ENCODE measurements around the gene GRIK4. TPM values are rescaled to one million over a fixed set of nuclear protein-coding genes. Genes with fewer than 3 reads are reported as not detected.

The GRIK4 gene
- total RNA-seq, 3 donors from 2014 or later (not counting 1 experiment from before 2014, with no cell fraction given): 2.2 to 32.3 (median 21.9) TPM

- no peaks in the 10 kb centered on the region for H3K4me1 ChIP-seq (ENCODE audit: control insufficient read depth, insufficient read depth, low read length)
- H3K4me1 Mint-ChIP-seq: peaks cover 17 to 50% of the 10 kb centered on the region in 2 donors
- no peak for ATAC-seq
- H3K36me3 Mint-ChIP-seq: no peaks in the 10 kb centered on the region
- no peak for DNase-seq
- peaks cover 0 to 3% of the 10 kb centered on the region in 2 donors for H3K27me3 Mint-ChIP-seq (ENCODE audit: low read depth in 2 of 2)
- H3K9me3 ChIP-seq (ENCODE audit: control insufficient read depth, insufficient read depth, low read length): no peaks in the 10 kb centered on the region
- peak overlapping the region in 1 of 2 donors; percentile 48 for H3K27ac Mint-ChIP-seq
- TF ChIP-seq CTCF (IDR thresholded peaks at IDR 0.05): no peak
- no peaks in the 10 kb centered on the region for H3K27me3 ChIP-seq (ENCODE audit: control insufficient read depth, insufficient read depth, low read length)
- H3K27ac ChIP-seq (ENCODE audit: low read length): no peak overlapping the region
- no peaks in the 10 kb centered on the region for H3K9me3 Mint-ChIP-seq
- intact Hi-C loops (cut with micrococcal nuclease): no loop called here
- H3K36me3 ChIP-seq (ENCODE audit: control insufficient read depth, insufficient read depth, low read length): no peaks in the 10 kb centered on the region
- no peak overlapping the region for H3K4me3 ChIP-seq (ENCODE audit: low read length)
- no peak overlapping the region for H3K4me3 Mint-ChIP-seq
- 93% methylated on average over 7 of the region's 8 CpGs for WGBS (ENCODE audit: insufficient coverage)
These were observed 98.6 kb downstream of the GRIK4 start for GRCh38 chr11:120610111-120610510.

- Mint-ChIP-seq H3K4me1 (peaks cover 17 to 46% of the 10 kb centered on the region in 2 donors), H3K27ac (peak overlapping the region in 1 of 2 donors; percentile 96), H3K27me3 (ENCODE audit: low read depth in 2 of 2) (peaks cover 0 to 3% of the 10 kb centered on the region in 2 donors), H3K4me3 (no peak overlapping the region), H3K9me3 (no peaks in the 10 kb centered on the region), H3K36me3 (no peaks in the 10 kb centered on the region)
- Histone ChIP-seq H3K27ac (ENCODE audit: low read length) (no peak overlapping the region), H3K4me1 (ENCODE audit: control insufficient read depth, insufficient read depth, low read length) (no peaks in the 10 kb centered on the region), H3K9me3 (ENCODE audit: control insufficient read depth, insufficient read depth, low read length) (no peaks in the 10 kb centered on the region), H3K4me3 (ENCODE audit: low read length) (no peak overlapping the region), H3K36me3 (ENCODE audit: control insufficient read depth, insufficient read depth, low read length) (no peaks in the 10 kb centered on the region), H3K27me3 (ENCODE audit: control insufficient read depth, insufficient read depth, low read length) (no peaks in the 10 kb centered on the region)
- intact Hi-C loops (cut with micrococcal nuclease): no loop called here
- 88% methylated on average over 7 of the region's 7 CpGs for WGBS (ENCODE audit: insufficient coverage)
- TF ChIP-seq CTCF (IDR thresholded peaks at IDR 0.05): no peak
- ATAC-seq (no peak), DNase-seq (no peak)
These were observed 100.0 kb downstream of the GRIK4 start for GRCh38 chr11:120611581-120611980.

GRCh38 chr11:120612513-120613263, 101.1 kb downstream of the GRIK4 start:
- WGBS (ENCODE audit: insufficient coverage): 56% methylated on average over 8 of the region's 8 CpGs
- no peak for TF ChIP-seq CTCF (IDR thresholded peaks at IDR 0.05)
- ATAC-seq (peak; percentile 78 to 91 (median 84)), DNase-seq (peak in 1 of 2 donors; percentile 23)
- intact Hi-C loops (cut with micrococcal nuclease): no loop called here
- no peaks in the 10 kb centered on the region for H3K36me3 Mint-ChIP-seq
- Histone ChIP-seq H3K27me3 (ENCODE audit: control insufficient read depth, insufficient read depth, low read length) (no peaks in the 10 kb centered on the region), H3K9me3 (ENCODE audit: control insufficient read depth, insufficient read depth, low read length) (peaks cover 3% of the 10 kb centered on the region), H3K27ac (ENCODE audit: low read length) (peak overlapping the region; percentile 69), H3K36me3 (ENCODE audit: control insufficient read depth, insufficient read depth, low read length) (no peaks in the 10 kb centered on the region), H3K4me1 (ENCODE audit: control insufficient read depth, insufficient read depth, low read length) (no peaks in the 10 kb centered on the region), H3K4me3 (ENCODE audit: low read length) (no peak overlapping the region)
- H3K4me3 Mint-ChIP-seq: no peak overlapping the region
- H3K4me1 Mint-ChIP-seq: peaks cover 17 to 36% of the 10 kb centered on the region in 2 donors
- no peaks in the 10 kb centered on the region for H3K27me3 Mint-ChIP-seq (ENCODE audit: low read depth in 2 of 2)
- peak overlapping the region; percentile 73 to 96 for H3K27ac Mint-ChIP-seq
- peaks cover 0 to 2% of the 10 kb centered on the region in 2 donors for H3K9me3 Mint-ChIP-seq

Measured in natural killer cell (primary cell).